Measurements from ENCODE around the gene YAF2.

GRCh38 chr12:42192258-42192657, 45.8 kb downstream of the YAF2 start:
- TF ChIP-seq CTCF (IDR thresholded peaks at IDR 0.05) (no peak), POLR2A (IDR thresholded peaks at IDR 0.05) (no peak), EP300 (IDR thresholded peaks at IDR 0.05) (no peak)

Data from suprapubic skin (tissue), 3 donors.